ENCODE results near the gene OCIAD2. TPM values are rescaled to one million over a fixed set of nuclear protein-coding genes. Genes with fewer than 3 reads are reported as not detected.

Gene OCIAD2
- total RNA-seq, 2 experiments from 2014 or later = 65.9 to 102 TPM

- CTCF ChIA-PET (ENCODE audit: unreplicated experiment) = no interaction called here
- TF ChIP-seq CTCF (conservative IDR thresholded peaks at IDR 0.05; ENCODE audit: low read length) (no peak), EZH2phosphoT487 (IDR thresholded peaks at IDR 0.05; ENCODE audit: borderline replicate concordance, low read depth, low read length) (no peak)
- DNase-seq (ENCODE audit: low spot score) = no peak
- intact Hi-C loops (cut with micrococcal nuclease; ENCODE audit: unreplicated experiment) = no loop called here
- H3K9me2 ChIP-seq (ENCODE audit: insufficient read depth, low read length) = no peaks in the 10 kb centered on the region
- BruUV-seq (replicated peaks) = no TSS peak
- H3K4me2 ChIP-seq (ENCODE audit: low read length) = no peak overlapping the region
- no peak overlapping the region for H2AFZ ChIP-seq (ENCODE audit: low read length)
- no peaks in the 10 kb centered on the region for H4K20me1 ChIP-seq (ENCODE audit: insufficient read depth, low read length)
- H3K79me2 ChIP-seq (ENCODE audit: insufficient read depth, low read depth, low read length) = peaks cover 22% of the 10 kb centered on the region
- no peak overlapping the region for H3K4me3 ChIP-seq (ENCODE audit: low read depth, low read length, poor library complexity, severe bottlenecking)
- POLR2A ChIA-PET = interaction anchor here (1.0 kb wide), 1 partner anchor 329 kb away, joined by 3 read pairs; no protein-coding TSS in a partner anchor
- no peaks in the 10 kb centered on the region for H3K9me3 ChIP-seq (ENCODE audit: low read length)
- peaks cover 28% of the 10 kb centered on the region for H3K4me1 ChIP-seq (ENCODE audit: insufficient read depth, low read length, poor library complexity, severe bottlenecking)
- H3K36me3 ChIP-seq (ENCODE audit: insufficient read depth, low read length) = peaks cover 9% of the 10 kb centered on the region
- H3K27ac ChIP-seq (ENCODE audit: low read depth, low read length, poor library complexity, severe bottlenecking) = no peak overlapping the region
Observed at GRCh38 chr4:48908687-48909086, 2.1 kb upstream of the OCIAD2 start.

GRCh38 chr4:48907706-48908477, 1.3 kb upstream of the OCIAD2 start:
- H3K4me3 ChIP-seq (ENCODE audit: low read depth, low read length, poor library complexity, severe bottlenecking) = no peak overlapping the region
- H4K20me1 ChIP-seq (ENCODE audit: insufficient read depth, low read length) = no peaks in the 10 kb centered on the region
- peaks cover 28% of the 10 kb centered on the region for H3K4me1 ChIP-seq (ENCODE audit: insufficient read depth, low read length, poor library complexity, severe bottlenecking)
- H3K9me3 ChIP-seq (ENCODE audit: low read length) = no peaks in the 10 kb centered on the region
- TF ChIP-seq EZH2phosphoT487 (IDR thresholded peaks at IDR 0.05; ENCODE audit: borderline replicate concordance, low read depth, low read length) = no peak
- TF ChIP-seq CTCF (conservative IDR thresholded peaks at IDR 0.05; ENCODE audit: low read length) = no peak
- H3K27ac ChIP-seq (ENCODE audit: low read depth, low read length, poor library complexity, severe bottlenecking) = no peak overlapping the region
- POLR2A ChIA-PET = interaction anchor here (0.6 to 1.9 kb wide), 4 partner anchors 10 to 134 kb away, joined by 3 to 8 read pairs (median 6); no protein-coding TSS in a partner anchor
- peaks cover 15% of the 10 kb centered on the region for H3K36me3 ChIP-seq (ENCODE audit: insufficient read depth, low read length)
- H2AFZ ChIP-seq (ENCODE audit: low read length) = 0 out of 2 replicates have a peak overlapping the region, but pooled peaks have one; percentile 25
- no peak for DNase-seq (ENCODE audit: low spot score)
- CTCF ChIA-PET (ENCODE audit: unreplicated experiment) = no interaction called here
- H3K9me2 ChIP-seq (ENCODE audit: insufficient read depth, low read length) = no peaks in the 10 kb centered on the region
- intact Hi-C loops (cut with micrococcal nuclease; ENCODE audit: unreplicated experiment) = loop anchor here (2.0 kb wide), 1 partner anchor 329 kb away; no protein-coding TSS in a partner anchor
- peaks cover 22% of the 10 kb centered on the region for H3K79me2 ChIP-seq (ENCODE audit: insufficient read depth, low read depth, low read length)
- no TSS peak for BruUV-seq (replicated peaks)
- no peak overlapping the region for H3K4me2 ChIP-seq (ENCODE audit: low read length)
